GF-D8 (cell line): Measurements from ENCODE around the gene ELFN2.

Experiments
- DNase-seq: peaks from one replicate; lab custom pipeline; 2025; lab: John Stamatoyannopoulos, UW

The ELFN2 gene

GRCh38 chr22:37454857-37455686 lies 27.8 kb upstream of the ELFN2 start:
- DNase-seq: no peak

GRCh38 chr22:37453696-37454095 lies 26.4 kb upstream of the ELFN2 start:
- DNase-seq: no peak

- no peak for DNase-seq
Observed at GRCh38 chr22:37451218-37451617, 23.9 kb upstream of the ELFN2 start.

- no peak for DNase-seq
Observed at GRCh38 chr22:37449331-37450001, 22.2 kb upstream of the ELFN2 start.

- DNase-seq: no peak
Observed at GRCh38 chr22:37448516-37449127, 21.3 kb upstream of the ELFN2 start.

- DNase-seq: no peak
Observed at GRCh38 chr22:37445501-37445900, 18.2 kb upstream of the ELFN2 start.

GRCh38 chr22:37443977-37444376 lies 16.7 kb upstream of the ELFN2 start:
- DNase-seq: no peak

GRCh38 chr22:37443086-37443485 lies 15.8 kb upstream of the ELFN2 start:
- no peak for DNase-seq

GRCh38 chr22:37442537-37442936 lies 15.3 kb upstream of the ELFN2 start:
- no peak for DNase-seq

GRCh38 chr22:37442135-37442534 lies 14.9 kb upstream of the ELFN2 start:
- DNase-seq: no peak

- no peak for DNase-seq
Observed at GRCh38 chr22:37440875-37441274, 13.6 kb upstream of the ELFN2 start.

- DNase-seq: no peak
Observed at GRCh38 chr22:37439347-37439746, 12.1 kb upstream of the ELFN2 start.

GRCh38 chr22:37435970-37436603 lies 8.8 kb upstream of the ELFN2 start:
- no peak for DNase-seq

GRCh38 chr22:37433786-37434185 lies 6.5 kb upstream of the ELFN2 start:
- DNase-seq: no peak

- no peak for DNase-seq
Observed at GRCh38 chr22:37432708-37433054, 5.4 kb upstream of the ELFN2 start.

GRCh38 chr22:37431801-37432707 lies 4.8 kb upstream of the ELFN2 start:
- no peak for DNase-seq

- no peak for DNase-seq
Observed at GRCh38 chr22:37431366-37431765, 4.1 kb upstream of the ELFN2 start.

- DNase-seq: no peak
Observed at GRCh38 chr22:37430941-37431340, 3.7 kb upstream of the ELFN2 start.

GRCh38 chr22:37428649-37429586 lies 1.6 kb upstream of the ELFN2 start:
- DNase-seq: no peak
